K562 (cell line): Measurements from ENCODE around the gene OST4. TPM values are rescaled to one million over a fixed set of nuclear protein-coding genes. Genes with fewer than 3 reads are reported as not detected.

Source experiments
- ATAC-seq: fragments of 200-7000 bp; cut with Tn5 transposase; 3 replicates; pipeline ENCODE4 v1.9.1; 2020; ENCODE audit warnings: moderate library complexity
- BruUV-seq: library from RNA; stranded (reverse); fragments of 400-500 nt; replicated peaks from 2 replicates; lab custom pipeline; 2021; lab: Mats Ljungman, UMichigan
- CTCF ChIA-PET: fragments of 300-600 bp; formaldehyde crosslinking; extraction: SDS; loops from one replicate; lab custom pipeline; 2021; ENCODE audit warnings: low intra/inter-chr PET ratio; lab: Yijun Ruan, JAX
- POLR2A ChIA-PET: fragments of 300-600, 350-650 bp; sonication (Branson Sonifier 250); formaldehyde crosslinking; extraction: SDS; loops from one replicate; lab custom pipeline; 2021; ENCODE audit warnings: antibody characterized with exemption, inconsistent platforms; lab: Yijun Ruan, JAX
- DNase-seq, 4 experiments: peaks; one replicate each; pipeline versions ENCODE4 v3.0.0 to v3.0.0-alpha.2; 2011 to 2018; ENCODE audit warnings: low spot score in 3 of 4, mixed read lengths in 3 of 4; ENCODE audit errors: extremely low read depth in 1 of 4
- FAIRE-seq: peaks from 2 replicates; lab custom pipeline; 2011; peaks lifted over from hg19 to GRCh38; lab: Jason Lieb, UNC
- H2AFZ ChIP-seq: 2 replicates; pipeline ENCODE4 v1.6.0; 2011; ENCODE audit warnings: low read depth, low read length, control low read depth, inconsistent platforms
- H3K27ac ChIP-seq: fragments of 200-600 bp; 3 replicates; pipeline ENCODE4 v1.8.0; 2011; ENCODE audit warnings: low read depth, mild to moderate bottlenecking, control low read depth, inconsistent platforms, low read length, moderate library complexity, mixed read lengths; ENCODE audit errors: extremely low read depth
- H3K27me3 ChIP-seq, 2 experiments: fragments of 300-600 bp in 1 of 2; 2 replicates in 1 of 2; 3 replicates in 1 of 2; pipeline versions ENCODE4 v1.6.0 to v1.8.0; 2011; ENCODE audit warnings: inconsistent platforms in 2 of 2, low read length in 2 of 2, mild to moderate bottlenecking in 1 of 2, mixed read lengths in 1 of 2, moderate library complexity in 1 of 2; ENCODE audit not compliant: control insufficient read depth in 2 of 2, insufficient read depth in 2 of 2
- H3K36me3 ChIP-seq: fragments of 300-600 bp; 3 replicates; pipeline ENCODE4 v1.8.0; 2011; ENCODE audit warnings: mild to moderate bottlenecking, low read length, inconsistent platforms; ENCODE audit not compliant: control insufficient read depth, insufficient read depth
- H3K4me1 ChIP-seq, 2 experiments: fragments of 200-600 bp in 1 of 2; replicated peaks in 1 of 2; 2 replicates in 1 of 2; 3 replicates in 1 of 2; pipeline versions ENCODE4 v1.5.1 to v1.8.0; 2011; ENCODE audit warnings: inconsistent platforms in 2 of 2, low read length in 2 of 2, mild to moderate bottlenecking in 1 of 2, mixed read lengths in 1 of 2, moderate library complexity in 1 of 2; ENCODE audit not compliant: control insufficient read depth in 2 of 2, insufficient read depth in 2 of 2
- H3K4me2 ChIP-seq: 2 replicates; pipeline ENCODE4 v1.6.1; 2011; ENCODE audit warnings: low read length, control low read depth, inconsistent platforms, mixed read lengths; ENCODE audit not compliant: insufficient read depth
- H3K4me3 ChIP-seq: fragments of 200-600 bp; sonication (generic), shearing (Covaris generic); 2 replicates; pipeline ENCODE4 v1.5.1; 2016; ENCODE audit warnings: control low read depth, inconsistent platforms
- H3K79me2 ChIP-seq: fragments of 200-600 bp; 3 replicates; pipeline ENCODE4 v1.8.0; 2011; ENCODE audit warnings: low read length, inconsistent platforms; ENCODE audit not compliant: control insufficient read depth, insufficient read depth
- H3K9ac ChIP-seq, 2 experiments: 2 replicates each; pipeline versions ENCODE4 v1.6.0 to v1.6.1; 2011; ENCODE audit warnings: low read depth in 2 of 2, low read length in 2 of 2, control low read depth in 1 of 2, inconsistent platforms in 1 of 2, mild to moderate bottlenecking in 1 of 2, mixed read lengths in 1 of 2; ENCODE audit not compliant: insufficient read depth in 1 of 2
- H3K9me1 ChIP-seq: one replicate; pipeline ENCODE4 v1.6.0; 2011; ENCODE audit warnings: inconsistent platforms, mild to moderate bottlenecking, low read length, moderate library complexity; ENCODE audit not compliant: control insufficient read depth, insufficient read depth
- H3K9me3 ChIP-seq: replicated peaks from 2 replicates; pipeline ENCODE4 v1.5.1; 2011; ENCODE audit warnings: low read depth, low read length, inconsistent platforms; ENCODE audit not compliant: control insufficient read depth, insufficient read depth
- H4K20me1 ChIP-seq: replicated peaks from 2 replicates; pipeline ENCODE4 v1.6.1; 2011; ENCODE audit warnings: low read length, inconsistent platforms, mixed read lengths; ENCODE audit not compliant: control insufficient read depth, insufficient read depth
- FOXA3 ChIP-seq, 2 experiments: fragments of 450-650 bp in 1 of 2; sonication (generic) in 1 of 2; formaldehyde crosslinking; IDR thresholded peaks in 1 of 2; conservative IDR thresholded peaks in 1 of 2; 2 replicates each; pipeline versions ENCODE4 v1.4.0 to v1.8.0; 2020 to 2022; ENCODE audit warnings: mild to moderate bottlenecking in 2 of 2, missing genetic modification reagents in 1 of 2
- HMG20B ChIP-seq: fragments of 250-450 bp; sonication (Bioruptor Pico); IDR thresholded peaks from 2 replicates; pipeline ENCODE4 v1.5.0; 2021; ENCODE audit warnings: mild to moderate bottlenecking
- NFE2 ChIP-seq: IDR thresholded peaks from 2 replicates; pipeline ENCODE4 v1.6.1; 2014; ENCODE audit warnings: antibody characterized with exemption, low read depth
- RB1 ChIP-seq: fragments of 450-650 bp; IDR thresholded peaks from 2 replicates; pipeline ENCODE4 v1.6.1; 2017; ENCODE audit warnings: low read depth, mild to moderate bottlenecking
- ZNF444 ChIP-seq: fragments of 250-450 bp; sonication (Bioruptor Pico); IDR thresholded peaks from 2 replicates; pipeline ENCODE4 v1.4.0; 2020; ENCODE audit warnings: mild to moderate bottlenecking, moderate library complexity
- WGBS: fragments of 100-300 bp; shearing (Covaris generic); methylation state at CpG from one replicate; pipeline ENCODE4 v1.1.6; 2016; ENCODE audit warnings: low coverage, mixed read lengths; ENCODE audit not compliant: insufficient coverage; ENCODE audit errors: missing lambda C conversion rate; 5-methylcytosine and 5-hydroxymethylcytosine counted together
- in situ Hi-C: fragments of 300-500 bp; cut with MboI; formaldehyde crosslinking; loops from 4 replicates; pipeline ENCODE4 v1.15.0; 2018; ENCODE audit warnings: inconsistent platforms, mixed read lengths
- intact Hi-C: fragments of 100-400 bp; cut with micrococcal nuclease; formaldehyde crosslinking; loops from 2 replicates; pipeline ENCODE4 v1.14.2; 2022
- polyA plus RNA-seq, 8 experiments: library from polyadenylated mRNA; depleted of rRNA in 4 of 8; stranded (reverse) in 5 of 8; unstranded in 3 of 8; fragments of >200 nt; fragmentation: Nextera tagmentation in 2 of 8; fragmentation: Illumina TruSeq in 1 of 8; extraction: Ambion mirVana in 2 of 8; extraction: Trizol in 1 of 8; gene quantifications; 2 replicates each; pipeline versions ENCODE4 v1.2.1 to v1.2.3, GENCODE V29; 2011 to 2014; ENCODE audit warnings: inconsistent platforms in 1 of 8, missing spikeins in 1 of 8
- total RNA-seq, 7 experiments: library from RNA; depleted of rRNA in 6 of 7; stranded (reverse); fragments of >200 nt in 6 of 7; fragmentation: Illumina TruSeq in 2 of 7; extraction: Trizol in 2 of 7; gene quantifications; 2 replicates each; pipeline versions ENCODE4 v1.2.1 to v1.2.3, GENCODE V29; 2011 to 2021; ENCODE audit warnings: low replicate concordance in 1 of 7

Gene OST4
- total and polyA plus RNA-seq, 9 of the 15 experiments (the other 6 are each of a cell fraction or from before 2014, with no cell fraction given), result 186 to 1,155 (median 355) TPM

- DNase-seq (no peak), ATAC-seq (no peak), FAIRE-seq (no peak)
- Histone ChIP-seq H4K20me1 (no peaks in the 10 kb centered on the region), H3K27me3 (no peaks in the 10 kb centered on the region), H3K9me3 (no peaks in the 10 kb centered on the region), H3K4me2 (no peak overlapping the region), H3K4me3 (no peak overlapping the region), H3K27ac (no peak overlapping the region), H3K36me3 (no peaks in the 10 kb centered on the region; the same call in 2 of the 3 replicates), H3K9me1 (no peaks in the 10 kb centered on the region), H3K4me1 (peaks cover 29 to 48% of the 10 kb centered on the region in 2 experiments), H3K9ac (no peak overlapping the region), H3K79me2 (peaks cover 3% of the 10 kb centered on the region; the same call in 2 of the 3 replicates), H2AFZ (no peak overlapping the region)
- POLR2A ChIA-PET, result interaction anchor here (0.6 to 1.6 kb wide), 3 partner anchors 8 to 42 kb away, joined by 4 to 5 read pairs (median 5); partner anchors contain the start of genes KHK and PRR30
- TF ChIP-seq ZNF444 (CRISPR knock-in tag), result no peak
- no peak for TF ChIP-seq FOXA3 (CRISPR knock-in tag; conservative IDR thresholded peaks at IDR 0.05 in 1 of 2, IDR thresholded peaks at IDR 0.05 in 1 of 2)
- no peak for TF ChIP-seq RB1
- no peak for TF ChIP-seq NFE2
- no peak for TF ChIP-seq HMG20B (CRISPR knock-in tag)
- BruUV-seq, result no TSS peak
- CTCF ChIA-PET, result interaction anchor here (2.8 to 3.1 kb wide), 2 partner anchors 94 to 206 kb away, joined by 19 to 27 read pairs; no protein-coding TSS in a partner anchor
- 78% methylated on average over 14 of the region's 14 CpGs for WGBS
- in situ Hi-C loops (loop anchor here (5.0 kb wide), 2 partner anchors 95 to 185 kb away; partner anchors contain the start of gene TRIM54), intact Hi-C loops (loop anchor here (5.0 kb wide), 2 partner anchors 115 to 205 kb away; partner anchors contain the start of genes ATRAID and SLC5A6)
Observed at GRCh38 chr2:27097341-27097740, 25.9 kb upstream of the OST4 start.
